Prostate gland (tissue), 2 donors: Measurements from ENCODE around the gene TIMM10. TPM values are rescaled to one million over a fixed set of nuclear protein-coding genes. Genes with fewer than 3 reads are reported as not detected.

ENCODE experiments used
- DNase-seq: peaks from one replicate; pipeline ENCODE4 v3.0.0-alpha.2; 2019; ENCODE audit warnings: low spot score
- H3K27ac ChIP-seq, 2 donors: fragments of 200-600 bp; sonication (generic); 2 replicates each; pipeline ENCODE4 v1.5.1; 2017 to 2019
- H3K27me3 ChIP-seq: fragments of 200-600 bp; sonication (generic); replicated peaks from 2 replicates; pipeline ENCODE4 v1.5.1; 2019; ENCODE audit not compliant: insufficient read depth
- H3K36me3 ChIP-seq, 2 donors: fragments of 200-600 bp; sonication (generic); 1 replicate in 1 of 2; 2 replicates in 1 of 2; pipeline versions ENCODE4 v1.5.1 to v1.8.1; 2017 to 2019
- H3K4me1 ChIP-seq: fragments of 200-600 bp; sonication (generic); replicated peaks from 2 replicates; pipeline ENCODE4 v1.5.1; 2019
- H3K4me3 ChIP-seq, 2 donors: fragments of 200-600 bp; sonication (generic); 2 replicates each; pipeline ENCODE4 v1.5.1; 2017 to 2019
- H3K9me3 ChIP-seq: fragments of 200-600 bp; sonication (generic); 2 replicates; pipeline ENCODE4 v1.5.1; 2017
- POLR2A ChIP-seq: fragments of 450-650 bp; IDR thresholded peaks from one replicate; pipeline ENCODE4 v1.6.1; 2016; ENCODE audit warnings: antibody characterized with exemption, mild to moderate bottlenecking
- POLR2AphosphoS5 ChIP-seq: sonication (generic); formaldehyde crosslinking; IDR thresholded peaks from one replicate; pipeline ENCODE4 v1.6.1; 2017; ENCODE audit warnings: antibody characterized with exemption
- WGBS: methylation state at CpG from one replicate; pipeline ENCODE4 v1.1.5; 2018; 5-methylcytosine and 5-hydroxymethylcytosine counted together
- intact Hi-C: fragments of 100-400 bp; cut with DNase I; formaldehyde crosslinking; loops from one replicate; pipeline ENCODE4 v1.14.2; 2022
- total RNA-seq, 2 donors: library from RNA; depleted of rRNA; stranded (reverse); fragments of >200 nt; gene quantifications; one replicate each; pipeline ENCODE4 v1.1.0, GENCODE V29; 2016
- TF ChIP-seq, protein P1 (sequence below), 4 experiments: fragments of 200-600 bp in 2 of 4; fragments of 450-650 bp in 2 of 4; sonication (generic) in 2 of 4; IDR thresholded peaks; 1 replicate in 3 of 4; 2 replicates in 1 of 4; pipeline ENCODE4 v1.5.1; 2016 to 2019; ENCODE audit warnings: antibody characterized with exemption in 4 of 4, mild to moderate bottlenecking in 2 of 4, moderate library complexity in 2 of 4

TIMM10 gene
- total RNA-seq, 2 donors from 2014 or later: 35.2 to 44.3 TPM

DNA sequence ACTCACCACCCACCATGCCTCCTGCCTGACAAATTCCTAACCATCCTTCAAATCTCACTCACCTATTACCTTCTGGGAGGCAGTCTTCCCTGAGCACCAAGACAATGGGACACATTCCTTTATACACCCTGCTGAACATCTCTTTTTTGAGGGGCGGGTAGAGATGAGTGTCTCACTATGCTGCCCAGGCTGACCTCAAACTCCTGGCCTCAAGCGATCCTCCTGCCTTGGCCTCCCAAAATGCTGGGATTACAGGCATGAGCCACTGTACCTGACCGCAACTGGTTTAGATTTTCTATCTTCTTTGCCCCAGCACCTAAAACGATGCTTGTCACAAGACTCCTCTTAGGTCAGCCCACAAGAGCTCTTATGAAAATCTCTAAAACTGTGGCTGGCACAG, 7.1 kb downstream of the TIMM10 start:
- TF ChIP-seq POLR2AphosphoS5 (no peak), POLR2A (no peak)
- TF ChIP-seq, protein P1, sequence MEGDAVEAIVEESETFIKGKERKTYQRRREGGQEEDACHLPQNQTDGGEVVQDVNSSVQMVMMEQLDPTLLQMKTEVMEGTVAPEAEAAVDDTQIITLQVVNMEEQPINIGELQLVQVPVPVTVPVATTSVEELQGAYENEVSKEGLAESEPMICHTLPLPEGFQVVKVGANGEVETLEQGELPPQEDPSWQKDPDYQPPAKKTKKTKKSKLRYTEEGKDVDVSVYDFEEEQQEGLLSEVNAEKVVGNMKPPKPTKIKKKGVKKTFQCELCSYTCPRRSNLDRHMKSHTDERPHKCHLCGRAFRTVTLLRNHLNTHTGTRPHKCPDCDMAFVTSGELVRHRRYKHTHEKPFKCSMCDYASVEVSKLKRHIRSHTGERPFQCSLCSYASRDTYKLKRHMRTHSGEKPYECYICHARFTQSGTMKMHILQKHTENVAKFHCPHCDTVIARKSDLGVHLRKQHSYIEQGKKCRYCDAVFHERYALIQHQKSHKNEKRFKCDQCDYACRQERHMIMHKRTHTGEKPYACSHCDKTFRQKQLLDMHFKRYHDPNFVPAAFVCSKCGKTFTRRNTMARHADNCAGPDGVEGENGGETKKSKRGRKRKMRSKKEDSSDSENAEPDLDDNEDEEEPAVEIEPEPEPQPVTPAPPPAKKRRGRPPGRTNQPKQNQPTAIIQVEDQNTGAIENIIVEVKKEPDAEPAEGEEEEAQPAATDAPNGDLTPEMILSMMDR (IDR thresholded peaks at IDR 0.05): no peak
- no peaks in the 10 kb centered on the region for H3K4me1 ChIP-seq
- no peaks in the 10 kb centered on the region for H3K36me3 ChIP-seq
- no peak overlapping the region for H3K4me3 ChIP-seq
- H3K27me3 ChIP-seq: no peaks in the 10 kb centered on the region
- intact Hi-C loops: loop anchor here (10.0 kb wide), 1 partner anchor 179 kb away; no protein-coding TSS in a partner anchor
- WGBS: 96% methylated on average over 4 of the region's 4 CpGs
- no peak for DNase-seq
- no peak overlapping the region for H3K27ac ChIP-seq
- no peaks in the 10 kb centered on the region for H3K9me3 ChIP-seq

DNA sequence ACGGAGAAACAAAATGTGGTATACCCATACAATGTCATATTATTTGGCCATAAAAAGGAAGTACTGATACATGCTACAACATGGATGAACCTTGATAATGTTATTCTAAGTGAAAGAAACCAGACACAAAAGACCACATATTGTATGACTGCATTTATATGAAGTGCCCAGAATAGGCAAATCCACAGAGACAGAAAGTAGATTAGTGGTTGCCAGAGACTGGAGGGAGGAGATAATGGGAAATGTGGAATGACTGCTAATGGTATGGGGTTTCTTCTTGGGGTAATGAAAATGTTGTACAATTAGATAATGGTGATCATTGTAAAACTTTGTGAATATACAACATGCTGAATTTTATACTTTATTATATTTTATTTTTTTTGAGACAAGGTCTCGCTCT, 9.4 kb downstream of the TIMM10 start:
- H3K27me3 ChIP-seq: no peaks in the 10 kb centered on the region
- no peak overlapping the region for H3K4me3 ChIP-seq
- no peak overlapping the region for H3K27ac ChIP-seq
- TF ChIP-seq POLR2AphosphoS5 (no peak), POLR2A (no peak)
- TF ChIP-seq, protein P1 (IDR thresholded peaks at IDR 0.05): no peak
- no peaks in the 10 kb centered on the region for H3K36me3 ChIP-seq
- WGBS: 91% methylated on average over 2 of the region's 2 CpGs
- intact Hi-C loops: loop anchor here (10.0 kb wide), 1 partner anchor 176 kb away; no protein-coding TSS in a partner anchor
- no peaks in the 10 kb centered on the region for H3K4me1 ChIP-seq
- no peak for DNase-seq
- no peaks in the 10 kb centered on the region for H3K9me3 ChIP-seq

DNA sequence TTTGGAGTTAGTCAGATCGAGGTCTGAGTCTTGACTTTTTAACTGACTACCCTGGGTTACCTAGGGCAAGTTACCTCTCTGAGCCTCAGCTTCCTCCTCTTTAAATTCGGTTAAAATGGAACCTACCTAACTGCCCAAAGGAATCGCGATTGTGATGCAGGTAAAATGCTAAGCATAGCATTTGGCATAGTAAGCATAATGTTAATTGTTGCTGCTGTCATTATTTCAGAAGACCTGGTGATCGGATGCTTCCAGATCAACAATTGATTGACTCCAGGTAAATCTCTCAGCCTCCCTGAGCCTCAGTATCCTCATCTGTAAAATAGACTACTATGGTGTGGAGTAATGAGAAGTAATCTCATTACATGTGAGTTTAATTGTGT, 14.5 kb downstream of the TIMM10 start:
- TF ChIP-seq, protein P1 (IDR thresholded peaks at IDR 0.05): no peak
- TF ChIP-seq POLR2AphosphoS5: no peak
- no peak for TF ChIP-seq POLR2A
- H3K27ac ChIP-seq: peak overlapping the region; percentile 64 to 66
- no peak for DNase-seq
- peaks cover 4% of the 10 kb centered on the region for H3K4me1 ChIP-seq
- H3K4me3 ChIP-seq: peak overlapping the region; percentile 71 to 82
- H3K9me3 ChIP-seq: no peaks in the 10 kb centered on the region
- intact Hi-C loops: no loop called here
- H3K27me3 ChIP-seq: no peaks in the 10 kb centered on the region
- 24% methylated on average over 5 of the region's 5 CpGs for WGBS
- no peaks in the 10 kb centered on the region for H3K36me3 ChIP-seq

DNA sequence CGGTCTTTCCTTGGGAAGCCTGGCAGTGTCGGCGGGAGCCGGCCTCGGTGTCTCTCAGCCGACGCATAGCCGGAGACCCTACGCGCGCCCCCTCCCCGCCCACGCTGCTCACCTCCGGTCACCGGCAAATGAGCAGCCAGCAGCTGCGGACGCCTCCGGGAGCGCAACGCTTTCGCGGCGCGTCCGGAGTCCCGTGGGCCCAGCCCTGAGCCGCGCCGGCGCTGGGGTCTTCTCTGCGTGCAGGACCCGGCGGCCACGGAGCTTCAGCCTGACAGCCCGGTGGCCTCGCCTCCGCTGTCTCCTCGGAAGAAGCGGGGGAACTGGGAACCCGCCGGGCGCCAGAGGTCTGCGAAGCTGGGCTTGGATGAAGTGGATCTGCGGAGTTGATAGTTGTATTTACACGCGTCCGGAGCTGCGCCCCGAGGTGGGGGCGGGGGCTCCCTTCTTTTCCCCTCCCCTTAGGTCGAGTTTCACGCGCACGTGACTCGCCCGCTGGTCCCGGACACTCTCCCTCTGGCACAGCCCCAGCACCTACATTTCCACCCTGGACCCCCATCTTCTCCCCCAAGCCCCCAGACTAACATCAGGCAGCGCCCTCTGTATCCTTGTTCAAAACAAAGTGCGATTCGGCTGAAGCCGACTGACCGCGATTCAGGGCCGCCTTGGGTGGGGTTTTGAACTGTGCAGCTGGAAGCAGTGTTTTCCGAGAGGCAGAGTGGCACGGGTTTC, 15.1 kb downstream of the TIMM10 start, which contains the start of gene SLC43A1:
TSS of gene SLC43A1 (minus strand) at position 371 of the 729 bp plus-strand sequence. CDS start 1,591 bp downstream, outside the sequence.
- peak; percentile 35 for DNase-seq
- intact Hi-C loops: no loop called here
- 1% methylated on average over 40 of the region's 66 CpGs for WGBS
- TF ChIP-seq POLR2AphosphoS5 (no peak), POLR2A (no peak)
- TF ChIP-seq, protein P1 (IDR thresholded peaks at IDR 0.05): no peak
- H3K4me1 ChIP-seq: peaks cover 4% of the 10 kb centered on the region
- peak within 1 kb of the TSS; percentile 64 to 66 for H3K27ac ChIP-seq
- H3K36me3 ChIP-seq: no peaks in the 10 kb centered on the region
- H3K4me3 ChIP-seq: peak within 1 kb of the TSS; percentile 71 to 82
- no peaks in the 10 kb centered on the region for H3K9me3 ChIP-seq
- no peaks in the 10 kb centered on the region for H3K27me3 ChIP-seq
